HG03025 (cell line): ENCODE results near the gene PSD4.

Experiments
- ATAC-seq: cut with Tn5 transposase; IDR thresholded peaks from one replicate; pipeline ENCODE4 v1.9.1; 2021; ENCODE audit warnings: mild to moderate bottlenecking, moderate library complexity; ENCODE audit not compliant: unreplicated experiment, low FRiP score

The PSD4 gene

DNA sequence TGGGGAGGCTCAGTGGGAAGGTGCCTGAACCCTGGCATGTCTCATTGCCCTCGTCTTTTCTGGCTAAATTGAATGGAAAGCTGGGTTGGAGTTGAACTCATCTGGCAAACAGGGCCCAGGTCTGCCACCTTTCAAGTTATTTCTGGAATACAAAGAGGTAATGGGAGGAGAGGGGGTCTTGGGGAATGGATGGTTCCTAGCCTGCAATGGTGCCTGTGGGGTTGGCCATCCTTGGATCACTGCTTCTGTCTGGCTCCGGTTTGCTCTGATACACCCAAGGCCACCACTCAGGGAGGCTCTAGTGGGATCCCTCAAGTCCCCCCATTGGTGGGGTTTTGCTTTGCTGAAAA is 45.3 kb downstream of the PSD4 start:
- ATAC-seq = no peak

DNA sequence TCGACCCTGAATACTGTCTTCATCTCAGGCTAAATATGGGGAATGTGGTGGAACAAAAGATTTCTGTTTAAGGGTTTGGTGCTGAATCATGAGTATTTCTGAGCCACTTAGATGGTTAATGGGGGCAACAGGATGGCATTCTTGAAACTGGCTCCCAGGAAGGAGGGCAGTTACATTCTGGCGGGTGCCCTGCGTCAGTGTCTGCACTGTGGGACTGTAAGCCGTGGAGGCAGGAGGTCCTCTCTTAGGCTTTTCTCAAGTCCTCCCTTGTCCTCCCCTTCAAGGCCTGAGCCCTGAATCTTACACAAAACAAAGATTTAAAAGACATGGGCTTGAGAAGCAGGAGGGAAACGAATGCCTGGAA is 45.7 kb downstream of the PSD4 start:
- ATAC-seq = no peak

DNA sequence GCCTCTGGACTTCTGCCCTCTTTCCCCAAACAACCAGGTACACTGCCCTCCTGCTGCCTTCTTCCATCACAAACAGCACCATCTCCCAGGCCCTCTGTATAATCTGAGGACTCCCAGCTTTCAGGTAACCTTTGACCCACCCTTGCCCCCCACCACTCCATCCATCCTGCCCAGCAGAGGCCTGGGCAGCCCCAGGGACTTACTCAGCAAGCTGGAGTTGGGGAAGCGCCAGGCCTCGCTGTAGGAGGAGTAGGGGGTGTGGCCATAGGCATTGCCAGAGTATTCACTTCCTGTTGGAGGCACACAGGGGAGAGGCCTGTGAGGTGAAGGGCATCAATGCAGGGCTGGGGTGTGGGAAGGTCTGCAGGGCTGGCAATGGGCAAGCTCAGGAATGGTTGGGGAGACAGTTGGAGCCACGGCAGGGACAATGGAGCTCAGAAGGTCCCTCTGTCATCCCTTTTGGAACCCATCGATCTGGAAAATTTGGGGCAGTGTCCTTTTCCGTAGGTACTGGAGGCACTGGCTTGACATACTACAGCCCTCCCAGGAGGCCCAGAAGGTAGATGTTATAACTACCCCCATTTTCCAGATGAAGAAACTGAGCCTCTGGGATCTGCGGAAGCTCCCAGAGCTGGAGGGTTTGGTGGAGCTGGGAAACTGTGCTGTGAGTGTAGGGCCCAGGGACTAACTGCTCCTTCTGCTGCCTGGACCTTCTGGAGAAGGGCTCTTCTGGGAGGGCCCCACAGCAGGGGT is 46.3 kb downstream of the PSD4 start:
- ATAC-seq = no peak

DNA sequence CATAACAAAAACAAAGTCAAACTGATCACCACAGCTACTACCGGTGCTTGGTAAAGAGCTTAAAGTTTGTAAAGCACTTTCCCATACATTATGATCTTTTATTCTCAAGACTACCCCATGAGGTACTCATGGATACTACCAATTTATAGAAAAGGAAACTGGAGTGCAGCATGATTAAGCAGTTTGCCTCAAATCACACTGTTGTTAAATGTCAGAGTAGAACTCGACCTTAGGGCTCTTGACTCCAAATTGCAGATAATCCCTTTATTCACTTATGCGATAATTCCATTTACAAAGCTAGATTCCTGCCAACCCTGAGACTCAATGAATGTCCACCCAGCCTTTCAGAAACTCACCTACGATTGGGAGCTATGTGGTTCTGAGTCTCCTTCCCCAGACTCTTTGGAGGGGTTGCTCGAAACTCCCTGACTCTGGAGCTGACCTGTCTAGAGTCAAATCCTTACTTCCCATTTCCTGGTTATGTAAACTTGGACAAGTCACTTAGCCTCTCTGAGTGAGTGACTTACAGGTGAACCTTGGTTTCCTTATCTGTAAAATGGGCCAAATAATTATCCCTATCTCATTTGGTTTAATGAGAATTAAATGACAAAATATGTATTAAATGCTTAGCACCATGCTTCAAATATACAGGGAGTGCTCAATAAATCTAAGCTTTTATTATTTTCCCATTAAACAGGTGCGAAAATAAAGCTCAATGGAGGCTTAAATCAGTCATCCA is 47.4 kb downstream of the PSD4 start:
- no peak for ATAC-seq

DNA sequence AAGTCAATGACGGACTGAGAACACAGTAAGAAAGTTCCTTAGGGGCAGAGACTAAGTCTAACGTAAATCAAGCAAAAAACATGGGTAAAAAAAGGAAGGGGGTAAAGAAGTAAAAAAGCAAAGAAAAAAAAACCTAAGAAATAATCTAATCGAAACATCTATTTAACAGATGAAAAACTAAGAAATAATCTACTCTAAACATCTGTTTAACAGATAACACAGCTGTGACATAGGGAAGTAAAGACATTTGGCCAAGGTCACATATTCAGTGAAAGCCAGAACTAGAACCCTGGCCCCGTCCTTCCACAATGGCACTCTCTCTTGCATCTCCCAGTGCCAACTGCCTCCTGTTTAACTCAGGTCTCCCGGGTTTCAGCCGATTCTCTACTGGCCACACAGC is 48.1 kb downstream of the PSD4 start:
- no peak for ATAC-seq

DNA sequence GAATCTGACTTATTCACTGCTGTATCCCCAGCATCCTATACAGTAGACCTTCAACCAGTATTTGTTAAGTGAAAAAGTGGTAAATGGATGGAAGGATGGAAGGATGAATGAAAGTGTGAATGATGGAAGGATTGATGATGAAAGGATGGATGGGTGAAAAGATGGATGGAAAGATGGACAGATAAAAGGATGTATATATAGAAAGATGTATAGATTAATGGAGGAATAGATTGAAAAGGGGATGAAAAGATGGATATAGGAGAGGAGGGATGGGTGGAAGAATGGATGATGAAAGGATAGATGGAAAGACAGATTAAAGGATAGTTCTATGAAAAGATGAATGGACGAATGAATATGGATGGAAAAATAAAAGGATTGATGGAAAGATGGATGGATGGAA is 50.0 kb downstream of the PSD4 start:
- ATAC-seq = no peak

DNA sequence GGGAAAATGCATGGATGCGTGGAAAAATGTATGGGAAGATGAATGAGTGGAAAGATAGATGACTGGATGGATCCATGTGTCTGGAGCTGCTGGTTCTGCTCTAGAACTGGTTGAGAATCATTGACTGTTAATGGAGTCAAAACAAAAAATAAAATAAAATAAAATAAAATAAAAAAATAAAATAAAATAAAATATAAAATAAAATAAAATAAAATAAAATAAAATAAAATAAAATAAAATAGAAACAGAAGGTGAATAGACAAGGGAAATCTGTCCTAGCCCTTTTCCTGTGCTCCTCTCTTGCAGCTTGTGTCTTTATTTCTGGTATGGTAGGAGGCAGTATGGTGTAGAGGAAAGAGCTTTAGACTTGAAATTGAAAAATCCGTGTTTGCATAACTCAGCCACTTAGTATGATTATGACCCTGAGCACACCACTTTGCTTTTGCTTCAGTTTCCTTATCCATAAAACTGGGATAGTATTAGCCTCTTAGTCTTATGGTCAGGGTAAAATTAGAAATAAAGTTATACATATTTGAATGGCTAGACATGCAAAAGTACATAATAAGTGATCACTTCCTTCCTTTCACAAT is 51.0 kb downstream of the PSD4 start:
- no peak for ATAC-seq

DNA sequence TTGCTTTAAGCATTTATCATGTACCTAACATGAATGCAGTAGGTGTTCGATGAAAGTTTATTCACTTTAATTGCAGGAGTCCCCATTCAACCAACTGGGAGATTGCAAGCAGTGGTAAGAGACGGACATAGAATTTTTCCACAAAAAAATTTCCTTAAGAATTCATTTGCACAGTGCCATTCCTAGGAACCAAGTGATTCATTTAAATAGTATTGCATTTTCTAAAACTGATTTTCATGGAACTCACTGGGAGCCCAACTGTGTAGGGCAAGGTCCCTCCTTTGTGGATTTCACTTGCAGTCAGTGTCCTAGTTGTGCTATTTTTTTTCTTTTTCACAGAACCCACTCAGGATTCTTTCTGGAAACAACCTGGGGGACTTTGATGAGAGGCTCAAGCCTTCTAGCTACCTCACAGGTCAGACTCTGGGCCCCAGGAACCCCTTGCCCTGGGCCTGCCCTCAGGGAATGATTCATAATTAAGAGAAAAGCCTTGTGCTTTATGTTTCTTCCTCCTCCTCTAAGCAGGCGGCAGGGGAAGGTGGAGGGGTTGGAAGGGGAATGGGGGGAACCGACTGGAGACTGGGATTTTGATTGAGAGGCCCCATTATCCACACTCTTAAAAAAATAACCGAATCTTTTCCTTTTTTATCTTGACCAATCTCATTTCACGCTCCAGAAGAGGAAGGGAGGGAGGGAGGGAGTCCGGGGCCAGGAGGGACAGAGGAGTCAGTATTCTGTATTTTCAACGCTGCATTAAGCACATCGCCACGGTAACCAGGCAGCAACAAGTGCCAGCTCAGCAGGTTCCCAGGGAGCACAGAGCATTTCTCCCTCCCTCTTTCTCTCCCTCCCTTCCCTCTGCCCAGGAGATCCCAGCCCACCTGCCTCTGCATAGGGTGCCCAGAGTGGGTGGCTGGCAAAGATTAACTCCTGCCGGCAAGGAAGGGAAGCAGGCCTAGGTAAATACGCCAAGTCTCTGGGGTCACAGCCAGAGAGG is 51.8 kb downstream of the PSD4 start:
- ATAC-seq = no peak

DNA sequence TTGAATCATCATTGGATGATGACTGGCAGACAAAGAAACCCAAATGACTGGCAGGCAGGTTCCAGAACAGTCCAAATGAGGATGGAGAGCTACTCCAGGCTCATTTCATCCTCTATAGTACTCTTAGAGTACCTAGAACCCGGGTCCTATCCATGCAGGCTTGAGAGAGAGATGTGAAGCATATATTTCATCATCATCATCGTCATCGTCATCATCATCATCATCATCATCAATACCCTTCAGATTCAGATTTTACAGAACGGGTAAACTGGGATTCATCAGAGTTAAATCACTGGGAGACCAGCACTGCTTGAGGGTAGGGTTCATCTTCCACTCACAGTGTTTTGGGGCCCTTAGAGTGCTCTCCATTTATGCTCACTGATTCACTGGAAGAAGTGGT is 52.7 kb downstream of the PSD4 start:
- ATAC-seq = no peak

DNA sequence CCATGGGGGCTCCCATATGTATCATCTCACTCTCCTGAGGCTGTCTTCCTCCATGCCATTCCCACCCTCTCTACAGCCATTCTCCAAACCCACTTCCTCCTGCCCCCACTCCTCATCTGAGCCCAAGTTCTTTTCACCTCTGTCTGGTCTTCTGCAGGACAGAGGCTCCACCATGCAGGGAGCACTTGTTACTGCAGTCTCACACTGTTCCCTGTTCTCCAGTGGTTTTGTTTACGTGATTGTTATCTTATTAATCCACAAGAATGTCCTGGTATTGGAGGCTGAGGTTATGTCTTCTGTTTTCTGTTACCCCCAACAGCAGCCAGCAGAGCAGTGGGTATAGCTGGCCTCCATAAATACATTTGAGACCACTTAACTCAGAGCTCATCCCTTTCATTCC is 53.5 kb downstream of the PSD4 start:
- ATAC-seq = no peak

DNA sequence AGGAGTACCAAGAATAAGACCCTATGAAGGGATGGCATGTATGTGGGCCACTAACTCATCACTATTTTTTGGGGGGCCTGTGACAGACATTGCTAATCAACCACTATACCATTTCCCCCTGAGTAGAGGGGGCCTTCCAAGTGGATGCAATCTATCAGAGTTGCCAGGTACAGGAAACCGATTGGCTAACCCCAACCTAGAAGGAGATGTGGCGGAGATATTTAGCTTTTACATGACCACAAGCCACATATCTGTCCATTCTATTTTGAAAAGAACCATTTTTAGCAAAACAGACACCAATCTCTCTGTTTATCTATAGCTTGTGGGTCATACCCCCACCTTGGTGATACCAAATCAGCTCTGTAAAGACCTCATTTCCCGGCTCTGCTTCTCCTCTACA is 53.9 kb downstream of the PSD4 start:
- ATAC-seq = no peak

DNA sequence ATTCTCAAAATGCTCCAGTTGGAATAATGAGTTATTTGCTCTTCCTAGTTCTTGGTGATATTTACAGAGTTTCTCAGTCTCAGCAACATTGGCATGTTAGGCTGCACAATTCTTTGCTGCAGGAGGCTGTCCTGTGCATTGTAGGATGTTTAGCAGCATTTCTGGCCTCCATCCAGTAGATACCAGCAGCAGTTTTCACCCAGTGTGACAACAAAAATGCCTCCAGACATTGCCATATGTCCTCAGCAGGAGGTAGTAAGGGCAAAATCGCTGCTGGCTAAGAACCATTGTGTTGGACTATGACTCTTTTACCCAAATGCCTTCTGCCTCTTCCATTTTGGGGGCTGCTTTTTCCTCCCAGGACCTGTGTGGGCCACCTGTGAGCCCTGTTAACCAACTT is 54.6 kb downstream of the PSD4 start:
- no peak for ATAC-seq

DNA sequence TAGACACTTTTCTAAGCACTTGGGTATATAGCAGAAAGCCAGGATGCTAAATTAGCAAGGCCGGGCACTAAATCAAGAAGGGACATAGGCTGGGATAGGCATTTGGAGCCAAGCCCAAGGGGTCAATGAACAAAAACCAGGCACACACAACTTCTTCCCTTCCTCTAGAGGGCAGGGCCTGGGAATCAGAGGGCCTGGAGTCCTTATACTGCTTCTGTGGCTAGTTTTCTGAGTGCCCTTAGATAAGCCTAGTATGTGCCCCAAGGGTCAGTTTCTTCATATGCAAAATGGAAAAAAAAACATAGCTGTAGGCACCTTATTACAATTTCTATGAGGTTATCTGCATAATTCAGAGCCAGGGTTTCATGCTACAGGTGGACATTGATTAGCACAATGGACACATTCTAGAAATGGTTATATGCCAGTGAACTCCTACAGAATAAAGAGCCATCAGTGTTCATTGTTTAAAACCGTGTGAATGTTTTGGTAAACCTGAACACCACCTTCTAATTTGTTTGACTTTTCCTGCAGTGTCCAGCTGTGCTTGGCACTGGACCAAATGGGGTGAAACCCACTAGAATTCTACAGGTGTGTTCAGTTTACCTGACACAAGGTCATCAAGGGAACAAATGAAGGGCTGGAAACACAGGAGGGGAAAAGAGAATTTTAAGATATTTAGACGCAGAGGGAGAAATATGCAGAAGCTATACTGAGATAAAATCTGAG is 55.4 kb downstream of the PSD4 start:
- ATAC-seq = no peak

DNA sequence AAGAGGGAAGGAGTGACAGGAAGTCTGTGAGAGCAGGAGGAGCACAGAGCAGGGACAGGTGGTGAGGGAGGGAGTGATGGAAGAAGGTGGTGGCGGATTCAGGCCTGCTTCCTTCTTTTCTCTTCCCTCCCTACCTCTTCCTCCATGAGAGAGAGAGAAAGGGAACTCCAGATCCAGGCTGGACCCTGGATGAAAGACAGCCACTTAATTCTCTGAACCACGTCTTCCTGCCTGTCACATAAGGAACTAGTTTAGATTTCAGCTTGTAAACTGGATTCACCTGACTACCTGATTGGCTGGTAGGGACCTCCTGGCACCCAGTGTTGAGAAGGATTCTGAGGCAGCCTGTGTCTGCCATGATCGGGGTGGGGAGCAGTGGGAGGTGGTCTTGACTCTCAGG is 56.0 kb downstream of the PSD4 start:
- ATAC-seq = no peak

DNA sequence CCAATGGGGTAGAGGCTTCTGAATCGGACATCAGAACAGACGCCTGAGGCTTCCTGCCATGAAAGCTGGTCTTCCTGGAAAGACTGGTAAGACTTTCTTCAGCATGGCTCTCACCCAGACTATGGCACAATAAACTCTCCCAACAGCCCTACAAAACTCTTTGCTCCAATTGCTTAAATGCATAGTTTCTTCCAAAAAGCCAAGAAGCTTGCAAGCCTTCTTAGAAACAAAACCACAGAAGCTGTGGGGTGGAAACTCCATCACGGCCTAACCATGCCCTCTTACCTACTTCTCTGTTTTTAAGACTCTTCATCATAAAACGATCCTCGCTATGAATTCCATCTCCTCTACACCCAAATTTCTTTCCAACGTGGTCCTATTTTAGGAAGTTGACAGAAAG is 56.8 kb downstream of the PSD4 start:
- no peak for ATAC-seq

DNA sequence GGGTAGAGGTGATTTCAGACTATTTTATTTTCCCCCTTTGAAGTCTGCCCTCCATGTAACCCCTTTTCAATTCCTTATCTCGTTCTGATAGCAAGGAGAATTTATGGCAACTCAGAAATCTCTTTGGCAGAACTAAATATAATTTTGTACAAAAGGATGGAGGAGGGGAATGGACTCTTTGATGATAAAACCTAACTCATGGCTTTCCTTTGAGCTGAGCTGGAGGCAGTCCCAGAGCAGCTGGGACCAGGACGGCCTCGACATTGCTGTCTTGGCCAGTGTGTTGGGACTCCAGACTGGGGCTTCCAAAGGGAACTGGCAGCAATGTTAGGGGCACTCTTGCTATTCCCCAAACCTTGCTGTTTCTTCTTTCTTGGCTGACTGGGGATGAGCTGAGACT is 57.3 kb downstream of the PSD4 start:
- ATAC-seq = no peak

DNA sequence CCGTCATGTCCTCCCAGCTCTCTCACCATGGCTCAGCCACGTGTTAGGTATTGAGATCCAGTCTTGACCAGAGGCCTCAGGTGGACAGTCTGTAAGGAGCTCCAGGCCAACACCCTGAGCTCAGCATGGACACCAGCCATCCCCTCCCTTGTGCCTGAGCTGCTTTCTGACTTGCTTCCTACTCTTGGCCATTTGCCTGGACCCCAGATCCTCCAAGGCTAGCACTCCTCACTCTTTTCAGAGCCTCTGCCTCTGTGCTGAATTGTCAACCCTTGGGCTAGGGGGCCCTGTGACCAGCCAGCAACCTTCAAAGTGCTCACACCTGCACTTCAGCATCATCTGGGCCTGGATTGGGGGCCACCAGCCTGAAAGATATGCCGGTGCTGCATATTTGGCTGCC is 58.4 kb downstream of the PSD4 start:
- no peak for ATAC-seq

DNA sequence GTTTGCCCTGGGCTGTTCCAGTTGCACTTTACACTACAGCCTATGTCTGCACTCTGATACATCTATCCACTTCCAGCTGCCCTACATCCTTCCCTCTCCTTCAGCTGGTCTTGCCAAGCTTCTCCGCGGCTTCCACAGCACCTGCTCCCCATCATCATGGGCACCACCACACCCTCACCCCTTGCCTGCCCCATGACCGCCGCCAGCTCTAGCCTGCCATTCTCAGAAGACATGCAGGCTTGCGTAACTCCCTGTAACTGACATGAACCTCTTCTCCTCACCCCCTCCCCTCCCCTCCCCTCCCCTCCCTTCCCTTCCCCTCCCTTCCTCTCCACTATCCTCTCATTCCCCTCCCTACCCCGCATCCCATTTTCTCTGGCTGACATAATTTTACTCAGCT is 59.0 kb downstream of the PSD4 start:
- no peak for ATAC-seq

DNA sequence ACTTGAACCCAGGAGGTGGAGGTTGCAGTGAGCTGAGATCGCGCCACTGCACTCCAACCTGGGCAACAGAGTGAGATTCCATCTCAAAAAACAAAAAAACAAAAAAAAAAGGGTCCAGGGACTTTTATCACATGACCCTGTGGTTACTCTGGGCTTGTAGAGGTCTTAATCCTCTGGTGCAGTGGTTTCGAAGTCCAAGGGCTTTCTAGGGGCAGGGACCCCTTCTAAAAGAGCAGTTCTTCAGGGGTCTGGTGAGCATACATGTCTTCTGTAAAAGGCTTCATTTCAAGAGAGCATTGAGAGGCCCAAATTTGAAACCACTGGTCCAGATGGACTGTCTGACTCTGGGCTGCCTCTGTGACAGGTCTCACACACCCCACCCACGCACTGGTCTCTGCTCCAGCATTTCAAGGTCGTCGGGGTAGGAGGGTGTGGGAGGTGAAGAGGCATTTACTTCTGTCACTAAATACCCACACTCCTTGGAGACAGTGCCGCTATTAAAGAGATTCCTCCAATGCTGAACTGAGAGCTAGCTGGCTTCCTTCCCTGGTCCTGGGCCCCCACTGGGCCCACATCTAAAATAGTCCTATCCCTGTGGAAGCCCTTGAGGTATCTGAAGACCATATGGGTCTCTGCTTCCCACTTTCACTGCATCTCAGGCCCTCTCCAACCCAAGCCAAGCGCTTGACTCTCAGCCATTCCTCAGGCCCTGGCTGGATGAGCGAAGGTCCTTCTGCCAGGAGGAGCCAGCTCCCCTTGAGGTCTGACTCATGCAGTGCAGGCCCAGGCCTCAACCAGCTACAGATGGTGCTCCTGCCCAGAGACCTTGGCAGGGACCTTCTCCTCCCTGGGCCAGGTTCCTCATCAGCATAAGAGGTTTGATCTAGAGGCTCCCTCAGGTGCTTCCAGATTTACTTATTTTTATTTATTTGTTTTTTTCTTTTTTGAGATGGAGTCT is 60.1 kb downstream of the PSD4 start:
- ATAC-seq = no peak
